RWPE1 (cell line): ENCODE data around the gene PPT1.

ENCODE experiments used
- CTCF ChIA-PET: fragments of 350-600 bp; sonication (Branson Sonifier 250); formaldehyde crosslinking; extraction: SDS; loops from one replicate; lab custom pipeline; 2021; lab: Yijun Ruan, JAX
- POLR2A ChIA-PET: fragments of 400-600 bp; formaldehyde crosslinking; extraction: SDS; loops from one replicate; lab custom pipeline; 2020; ENCODE audit warnings: antibody characterized with exemption; ENCODE audit not compliant: low non-redundant PET; lab: Yijun Ruan, JAX
- DNase-seq: peaks from one replicate; pipeline ENCODE4 v3.0.0; 2012; ENCODE audit warnings: low spot score
- H3K27ac ChIP-seq: fragments of 450-650 bp; 2 replicates; pipeline ENCODE4 v1.5.1; 2017
- CTCF ChIP-seq: fragments of 450-650 bp; conservative IDR thresholded peaks from 2 replicates; pipeline ENCODE4 v1.5.1; 2017; ENCODE audit warnings: low read depth, mild to moderate bottlenecking

Gene PPT1

GRCh38 chr1:40067851-40068250 lies 29.2 kb downstream of the PPT1 start:
- no peak for DNase-seq
- TF ChIP-seq CTCF, result no peak
- CTCF ChIA-PET, result interaction anchor here (0.5 kb wide), 1 partner anchor 88 kb away, joined by 3 read pairs; no protein-coding TSS in a partner anchor
- POLR2A ChIA-PET, result no interaction called here
- H3K27ac ChIP-seq, result peak overlapping the region; percentile 48

DNA sequence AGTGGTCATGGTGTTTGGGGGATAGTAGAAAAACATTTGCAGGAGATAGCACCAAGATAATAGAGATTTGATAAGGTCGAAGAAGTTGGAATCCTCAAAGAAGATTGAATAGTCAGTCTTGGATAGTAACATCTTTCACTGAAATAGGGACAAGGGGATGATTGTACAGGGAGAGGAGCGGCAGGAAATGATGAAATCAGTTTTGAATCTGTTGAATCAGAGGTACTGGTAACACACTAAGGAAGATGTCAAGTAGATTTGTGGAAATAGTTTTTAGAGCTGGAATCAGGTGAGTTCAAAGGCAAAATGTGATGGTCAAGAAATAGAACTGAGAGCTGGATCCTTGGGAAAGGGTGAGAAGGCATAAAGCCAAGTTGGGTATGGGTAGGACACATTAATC lies 30.0 kb downstream of the PPT1 start:
- TF ChIP-seq CTCF, result no peak
- DNase-seq, result no peak
- ChIA-PET CTCF (no interaction called here), POLR2A (no interaction called here)
- H3K27ac ChIP-seq, result peak overlapping the region; percentile 48

- no peak overlapping the region for H3K27ac ChIP-seq
- TF ChIP-seq CTCF, result no peak
- POLR2A ChIA-PET, result interaction anchor here (0.9 kb wide), 1 partner anchor 20 kb away, joined by 3 read pairs; no protein-coding TSS in a partner anchor
- DNase-seq, result no peak
- CTCF ChIA-PET, result interaction anchor here (0.7 kb wide), 1 partner anchor 91 kb away, joined by 3 read pairs; no protein-coding TSS in a partner anchor
These were observed 32.1 kb downstream of the PPT1 start for GRCh38 chr1:40064797-40065499.

- no peak overlapping the region for H3K27ac ChIP-seq
- no peak for TF ChIP-seq CTCF
- POLR2A ChIA-PET, result no interaction called here
- CTCF ChIA-PET, result no interaction called here
- DNase-seq, result no peak
These were observed 36.9 kb downstream of the PPT1 start for GRCh38 chr1:40059960-40060750.

- no peak for TF ChIP-seq CTCF
- peak; percentile 33 for DNase-seq
- ChIA-PET POLR2A (no interaction called here), CTCF (interaction anchor here (0.6 kb wide), 1 partner anchor 14 kb away, joined by 4 read pairs; no protein-coding TSS in a partner anchor)
- no peak overlapping the region; the same call in 1 of the 2 replicates for H3K27ac ChIP-seq
These were observed 37.6 kb downstream of the PPT1 start for GRCh38 chr1:40059338-40059959.
